Activated CD4-positive, alpha-beta T cell treated with anti-CD3 and anti-CD28 coated beads, Interleukin-2, amount 50 U/mL, for 16 hours (primary cell): ENCODE measurements around the gene AMY1A.
"Not testable (repeated sequence)": the region's sequence is repeated elsewhere in the genome, so short reads cannot be mapped to it uniquely, and the experiment has no call there.

Experiments
- DNase-seq: peaks from one replicate; pipeline ENCODE4 v3.0.0-alpha.2; 2020

The AMY1A gene

GRCh38 chr1:103655460-103655859 lies at the start of gene AMY1A:
Gene AMY1A (plus strand): TSS chr1:103655760. CDS start chr1:103656331, 571 bp downstream.
- not testable (repeated sequence) for DNase-seq

- DNase-seq = no peak
Measured at GRCh38 chr1:103616362-103616761, 39.2 kb upstream of the AMY1A start.

GRCh38 chr1:103616994-103617477 lies 38.5 kb upstream of the AMY1A start, which contains the start of gene AMY2A:
Gene AMY2A (plus strand): TSS chr1:103617427. CDS start chr1:103617441, 14 bp downstream.
- DNase-seq = not testable (repeated sequence)

GRCh38 chr1:103627436-103627835 lies 28.1 kb upstream of the AMY1A start:
- DNase-seq = not testable (repeated sequence)

- not testable (repeated sequence) for DNase-seq
Measured at GRCh38 chr1:103641194-103641593, 14.4 kb upstream of the AMY1A start.

GRCh38 chr1:103643908-103644307 lies 11.7 kb upstream of the AMY1A start:
- DNase-seq = not testable (repeated sequence)

GRCh38 chr1:103650305-103650704 lies 5.3 kb upstream of the AMY1A start:
- not testable (repeated sequence) for DNase-seq

- DNase-seq = not testable (repeated sequence)
Measured at GRCh38 chr1:103650889-103651288, 4.7 kb upstream of the AMY1A start.

- not testable (repeated sequence) for DNase-seq
Measured at GRCh38 chr1:103654133-103654532, 1.4 kb upstream of the AMY1A start.

GRCh38 chr1:103676335-103676734 lies 20.8 kb downstream of the AMY1A start:
- not testable (repeated sequence) for DNase-seq

GRCh38 chr1:103696110-103696509 lies 40.5 kb downstream of the AMY1A start, which contains the start of gene AMY1B:
Gene AMY1B (minus strand): TSS chr1:103696210. CDS start chr1:103695639, 571 bp downstream.
- not testable (repeated sequence) for DNase-seq

- DNase-seq = not testable (repeated sequence)
Measured at GRCh38 chr1:103697430-103697829, 41.9 kb downstream of the AMY1A start.

GRCh38 chr1:103700669-103701068 lies 45.1 kb downstream of the AMY1A start:
- DNase-seq = not testable (repeated sequence)

GRCh38 chr1:103701256-103701655 lies 45.7 kb downstream of the AMY1A start:
- not testable (repeated sequence) for DNase-seq

- DNase-seq = not testable (repeated sequence)
Measured at GRCh38 chr1:103707670-103708069, 52.1 kb downstream of the AMY1A start.

- DNase-seq = not testable (repeated sequence)
Measured at GRCh38 chr1:103710381-103710780, 54.8 kb downstream of the AMY1A start.
